ENCODE results near the gene GNA12.

- TF ChIP-seq CTCF (conservative IDR thresholded peaks at IDR 0.05; ENCODE audit: low read depth, low read length) (no peak), POLR2A (IDR thresholded peaks at IDR 0.05; ENCODE audit: low read depth, low read length) (no peak), MAZ (IDR thresholded peaks at IDR 0.05; ENCODE audit: borderline replicate concordance, low read depth, low read length) (no peak), NFE2L2 (IDR thresholded peaks at IDR 0.05; ENCODE audit: low read depth, low read length) (no peak), MAFK (IDR thresholded peaks at IDR 0.05; ENCODE audit: low read depth, low read length) (no peak), CHD1 (IDR thresholded peaks at IDR 0.05; ENCODE audit: low read depth, low read length) (no peak), RCOR1 (IDR thresholded peaks at IDR 0.05; ENCODE audit: insufficient replicate concordance, low read length) (no peak), SMC3 (IDR thresholded peaks at IDR 0.05; ENCODE audit: low read depth, low read length) (no peak), MXI1 (IDR thresholded peaks at IDR 0.05; ENCODE audit: borderline replicate concordance, low read depth, low read length) (no peak), RAD21 (IDR thresholded peaks at IDR 0.05; ENCODE audit: low read length) (no peak)
- TF ChIP-seq, protein P1, sequence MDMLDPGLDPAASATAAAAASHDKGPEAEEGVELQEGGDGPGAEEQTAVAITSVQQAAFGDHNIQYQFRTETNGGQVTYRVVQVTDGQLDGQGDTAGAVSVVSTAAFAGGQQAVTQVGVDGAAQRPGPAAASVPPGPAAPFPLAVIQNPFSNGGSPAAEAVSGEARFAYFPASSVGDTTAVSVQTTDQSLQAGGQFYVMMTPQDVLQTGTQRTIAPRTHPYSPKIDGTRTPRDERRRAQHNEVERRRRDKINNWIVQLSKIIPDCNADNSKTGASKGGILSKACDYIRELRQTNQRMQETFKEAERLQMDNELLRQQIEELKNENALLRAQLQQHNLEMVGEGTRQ (IDR thresholded peaks at IDR 0.05; ENCODE audit: low read depth, low read length) = no peak
Observed at GRCh38 chr7:2798669-2799068, 45.4 kb downstream of the GNA12 start.

Measured in IMR-90 (cell line).